ENCODE results near the gene NANOS3.
A peak's percentile ranks its signal among the peaks of the same experiment; 100 is the strongest.
"Not testable (repeated sequence)": the region's sequence is repeated elsewhere in the genome, so short reads cannot be mapped to it uniquely, and the experiment has no call there.

Gene NANOS3

GRCh38 chr19:13843104-13843921 is 33.6 kb upstream of the NANOS3 start:
- no peak for DNase-seq

- no peak for DNase-seq
Observed at GRCh38 chr19:13844130-13844631, 32.8 kb upstream of the NANOS3 start.

GRCh38 chr19:13846557-13847406 is 30.2 kb upstream of the NANOS3 start:
- DNase-seq, result peak; percentile 96

- DNase-seq, result peak; percentile 88
Observed at GRCh38 chr19:13847407-13848339, 29.3 kb upstream of the NANOS3 start.

GRCh38 chr19:13848340-13848677 is 28.6 kb upstream of the NANOS3 start:
- no peak for DNase-seq

- DNase-seq, result no peak
Observed at GRCh38 chr19:13848798-13849676, 27.9 kb upstream of the NANOS3 start.

- DNase-seq, result peak; percentile 84
Observed at GRCh38 chr19:13849991-13850909, 26.7 kb upstream of the NANOS3 start.

GRCh38 chr19:13850910-13851733 is 25.8 kb upstream of the NANOS3 start:
- DNase-seq, result peak; percentile 82

- DNase-seq, result not testable (repeated sequence)
Observed at GRCh38 chr19:13851734-13852114, 25.2 kb upstream of the NANOS3 start.

- DNase-seq, result not testable (repeated sequence)
Observed at GRCh38 chr19:13852171-13852707, 24.7 kb upstream of the NANOS3 start.

GRCh38 chr19:13856497-13856896 is 20.4 kb upstream of the NANOS3 start:
- no peak for DNase-seq

- DNase-seq, result no peak
Observed at GRCh38 chr19:13859361-13859880, 17.5 kb upstream of the NANOS3 start.

- DNase-seq, result no peak
Observed at GRCh38 chr19:13860679-13861391, 16.1 kb upstream of the NANOS3 start.

GRCh38 chr19:13861392-13861713 is 15.6 kb upstream of the NANOS3 start:
- DNase-seq, result no peak

GRCh38 chr19:13861714-13862531 is 15.0 kb upstream of the NANOS3 start:
- peak; percentile 96 for DNase-seq

GRCh38 chr19:13864046-13864666 is 12.8 kb upstream of the NANOS3 start:
- no peak for DNase-seq
